Measurements from ENCODE around the gene FMN2.

Gene FMN2

GRCh38 chr1:240401731-240402130, 310.0 kb downstream of the FMN2 start:
- Histone ChIP-seq H2BK12ac (ENCODE audit: low read length) (no peak overlapping the region), H3K9me3 (ENCODE audit: insufficient read depth, low read depth, low read length) (no peaks in the 10 kb centered on the region), H3K4me1 (ENCODE audit: control insufficient read depth in 1 of 2, insufficient read depth in 2 of 2, low read length in 2 of 2) (peaks cover 7% of the 10 kb centered on the region in 2 experiments), H3K27ac (ENCODE audit: low read depth, low read length) (no peak overlapping the region), H3K27me3 (ENCODE audit: insufficient read depth, low read length) (no peaks in the 10 kb centered on the region), H3K14ac (ENCODE audit: low read length) (no peak overlapping the region), H3K4ac (ENCODE audit: low read depth, low read length) (no peak overlapping the region), H3K23ac (ENCODE audit: low read length) (no peak overlapping the region), H3K79me2 (ENCODE audit: control insufficient read depth, insufficient read depth, low read length, poor library complexity) (no peaks in the 10 kb centered on the region), H3K4me2 (ENCODE audit: low read length) (no peak overlapping the region), H3K4me3 (ENCODE audit: low read depth, low read length) (no peak overlapping the region), H2AFZ (ENCODE audit: insufficient read depth, low read length, poor library complexity) (no peak overlapping the region), H3K36me3 (ENCODE audit: control insufficient read depth in 1 of 2, insufficient read depth in 2 of 2, low read length in 2 of 2) (no peaks in the 10 kb centered on the region), H3K18ac (ENCODE audit: low read length) (no peak overlapping the region), H4K8ac (ENCODE audit: low read depth, low read length) (no peak overlapping the region), H3K79me1 (ENCODE audit: low read length) (no peaks in the 10 kb centered on the region), H4K12ac (ENCODE audit: low read depth, low read length) (no peak overlapping the region), H4K91ac (ENCODE audit: low read depth, low read length) (no peak overlapping the region), H3K9ac (ENCODE audit: low read length) (no peak overlapping the region), H2BK5ac (ENCODE audit: low read depth, low read length, poor library complexity) (no peak overlapping the region), H2AK5ac (ENCODE audit: low read length) (no peak overlapping the region), H2BK120ac (ENCODE audit: insufficient read depth, low read length, poor library complexity) (no peak overlapping the region)
- DNase-seq, result no peak
- WGBS (ENCODE audit: extremely low coverage, insufficient coverage, insufficient read length), result no CpG with 5 or more reads among the region's 4 CpGs

GRCh38 chr1:240402326-240402725, 310.6 kb downstream of the FMN2 start:
- H3K14ac ChIP-seq (ENCODE audit: low read length), result no peak overlapping the region
- H4K8ac ChIP-seq (ENCODE audit: low read depth, low read length), result no peak overlapping the region
- no peak overlapping the region for H2BK120ac ChIP-seq (ENCODE audit: insufficient read depth, low read length, poor library complexity)
- WGBS (ENCODE audit: extremely low coverage, insufficient coverage, insufficient read length), result no CpG with 5 or more reads among the region's 4 CpGs
- H3K79me1 ChIP-seq (ENCODE audit: low read length), result no peaks in the 10 kb centered on the region
- no peak overlapping the region for H2AFZ ChIP-seq (ENCODE audit: insufficient read depth, low read length, poor library complexity)
- H4K91ac ChIP-seq (ENCODE audit: low read depth, low read length), result no peak overlapping the region
- no peak overlapping the region for H3K27ac ChIP-seq (ENCODE audit: low read depth, low read length)
- no peak for DNase-seq
- H3K23ac ChIP-seq (ENCODE audit: low read length), result no peak overlapping the region
- no peak overlapping the region for H3K18ac ChIP-seq (ENCODE audit: low read length)
- no peak overlapping the region for H3K4me3 ChIP-seq (ENCODE audit: low read depth, low read length)
- H2AK5ac ChIP-seq (ENCODE audit: low read length), result no peak overlapping the region
- H3K9me3 ChIP-seq (ENCODE audit: insufficient read depth, low read depth, low read length), result no peaks in the 10 kb centered on the region
- no peaks in the 10 kb centered on the region for H3K36me3 ChIP-seq (ENCODE audit: control insufficient read depth in 1 of 2, insufficient read depth in 2 of 2, low read length in 2 of 2)
- H3K79me2 ChIP-seq (ENCODE audit: control insufficient read depth, insufficient read depth, low read length, poor library complexity), result no peaks in the 10 kb centered on the region
- H3K9ac ChIP-seq (ENCODE audit: low read length), result no peak overlapping the region
- H4K12ac ChIP-seq (ENCODE audit: low read depth, low read length), result no peak overlapping the region
- H3K4ac ChIP-seq (ENCODE audit: low read depth, low read length), result no peak overlapping the region
- H2BK12ac ChIP-seq (ENCODE audit: low read length), result no peak overlapping the region
- no peak overlapping the region for H3K4me2 ChIP-seq (ENCODE audit: low read length)
- no peaks in the 10 kb centered on the region for H3K27me3 ChIP-seq (ENCODE audit: insufficient read depth, low read length)
- H2BK5ac ChIP-seq (ENCODE audit: low read depth, low read length, poor library complexity), result no peak overlapping the region
- H3K4me1 ChIP-seq (ENCODE audit: control insufficient read depth in 1 of 2, insufficient read depth in 2 of 2, low read length in 2 of 2), result peaks cover 7% of the 10 kb centered on the region in 2 experiments

GRCh38 chr1:240404286-240404685, 312.6 kb downstream of the FMN2 start:
- no peak overlapping the region for H2BK12ac ChIP-seq (ENCODE audit: low read length)
- H3K9me3 ChIP-seq (ENCODE audit: insufficient read depth, low read depth, low read length), result no peaks in the 10 kb centered on the region
- H4K91ac ChIP-seq (ENCODE audit: low read depth, low read length), result no peak overlapping the region
- no peak overlapping the region for H3K18ac ChIP-seq (ENCODE audit: low read length)
- peaks cover 7% of the 10 kb centered on the region in 2 experiments for H3K4me1 ChIP-seq (ENCODE audit: control insufficient read depth in 1 of 2, insufficient read depth in 2 of 2, low read length in 2 of 2)
- H4K8ac ChIP-seq (ENCODE audit: low read depth, low read length), result no peak overlapping the region
- H2AK5ac ChIP-seq (ENCODE audit: low read length), result no peak overlapping the region
- no peak overlapping the region for H3K9ac ChIP-seq (ENCODE audit: low read length)
- no peak overlapping the region for H2BK5ac ChIP-seq (ENCODE audit: low read depth, low read length, poor library complexity)
- no peak overlapping the region for H2BK120ac ChIP-seq (ENCODE audit: insufficient read depth, low read length, poor library complexity)
- no CpG with 5 or more reads among the region's 4 CpGs for WGBS (ENCODE audit: extremely low coverage, insufficient coverage, insufficient read length)
- no peaks in the 10 kb centered on the region for H3K79me2 ChIP-seq (ENCODE audit: control insufficient read depth, insufficient read depth, low read length, poor library complexity)
- no peak overlapping the region for H3K14ac ChIP-seq (ENCODE audit: low read length)
- no peak overlapping the region for H2AFZ ChIP-seq (ENCODE audit: insufficient read depth, low read length, poor library complexity)
- H3K4me3 ChIP-seq (ENCODE audit: low read depth, low read length), result no peak overlapping the region
- no peaks in the 10 kb centered on the region for H3K79me1 ChIP-seq (ENCODE audit: low read length)
- H3K27me3 ChIP-seq (ENCODE audit: insufficient read depth, low read length), result no peaks in the 10 kb centered on the region
- no peaks in the 10 kb centered on the region for H3K36me3 ChIP-seq (ENCODE audit: control insufficient read depth in 1 of 2, insufficient read depth in 2 of 2, low read length in 2 of 2)
- H3K4ac ChIP-seq (ENCODE audit: low read depth, low read length), result no peak overlapping the region
- no peak overlapping the region for H3K27ac ChIP-seq (ENCODE audit: low read depth, low read length)
- H3K23ac ChIP-seq (ENCODE audit: low read length), result no peak overlapping the region
- H3K4me2 ChIP-seq (ENCODE audit: low read length), result no peak overlapping the region
- no peak for DNase-seq
- H4K12ac ChIP-seq (ENCODE audit: low read depth, low read length), result no peak overlapping the region

DNA sequence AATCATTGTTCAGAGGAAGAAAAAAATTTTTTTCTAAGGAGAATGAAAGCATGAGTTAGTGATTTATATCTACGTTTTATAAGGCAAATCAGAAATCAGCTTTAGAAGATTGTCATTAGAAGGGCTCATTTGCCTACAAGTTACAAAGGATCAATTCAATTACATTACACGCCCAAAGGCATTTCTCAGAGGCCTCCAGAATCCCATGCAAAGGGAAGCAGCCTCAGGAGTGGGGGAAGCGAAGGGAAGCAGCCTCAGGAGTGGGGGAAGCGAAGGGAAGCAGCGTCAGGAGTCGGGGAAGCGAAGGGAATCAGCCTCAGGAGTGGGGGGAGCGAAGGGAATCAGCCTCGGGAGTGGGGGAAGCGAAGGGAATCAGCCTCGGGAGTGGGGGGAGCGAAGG, 314.1 kb downstream of the FMN2 start:
- Histone ChIP-seq H2AK5ac (ENCODE audit: low read length) (no peak overlapping the region), H2BK5ac (ENCODE audit: low read depth, low read length, poor library complexity) (no peak overlapping the region), H2BK120ac (ENCODE audit: insufficient read depth, low read length, poor library complexity) (no peak overlapping the region), H3K9ac (ENCODE audit: low read length) (no peak overlapping the region), H3K79me2 (ENCODE audit: control insufficient read depth, insufficient read depth, low read length, poor library complexity) (no peaks in the 10 kb centered on the region), H3K4me3 (ENCODE audit: low read depth, low read length) (peak overlapping the region; percentile 14), H3K36me3 (ENCODE audit: control insufficient read depth in 1 of 2, insufficient read depth in 2 of 2, low read length in 2 of 2) (no peaks in the 10 kb centered on the region), H3K27me3 (ENCODE audit: insufficient read depth, low read length) (no peaks in the 10 kb centered on the region), H3K79me1 (ENCODE audit: low read length) (no peaks in the 10 kb centered on the region), H4K91ac (ENCODE audit: low read depth, low read length) (peak overlapping the region; percentile 45), H3K4me2 (ENCODE audit: low read length) (peak overlapping the region; percentile 17), H3K23ac (ENCODE audit: low read length) (no peak overlapping the region), H4K12ac (ENCODE audit: low read depth, low read length) (no peak overlapping the region), H3K27ac (ENCODE audit: low read depth, low read length) (no peak overlapping the region), H3K9me3 (ENCODE audit: insufficient read depth, low read depth, low read length) (no peaks in the 10 kb centered on the region), H3K4ac (ENCODE audit: low read depth, low read length) (no peak overlapping the region), H3K18ac (ENCODE audit: low read length) (no peak overlapping the region), H3K4me1 (ENCODE audit: control insufficient read depth in 1 of 2, insufficient read depth in 2 of 2, low read length in 2 of 2) (no peaks in the 10 kb centered on the region), H4K8ac (ENCODE audit: low read depth, low read length) (no peak overlapping the region), H2BK12ac (ENCODE audit: low read length) (no peak overlapping the region), H2AFZ (ENCODE audit: insufficient read depth, low read length, poor library complexity) (no peak overlapping the region), H3K14ac (ENCODE audit: low read length) (no peak overlapping the region)
- DNase-seq, result no peak
- WGBS (ENCODE audit: extremely low coverage, insufficient coverage, insufficient read length), result no CpG with 5 or more reads among the region's 12 CpGs

Data from trophoblast cell (in vitro differentiated cells and primary cell).